Spleen (tissue), 7 donors: ENCODE data around the gene SLC9A3.

Source experiments
- POLR2A ChIP-seq, 3 donors: fragments of 450-650 bp; IDR thresholded peaks; one replicate each; pipeline ENCODE4 v1.5.1; 2017; ENCODE audit warnings: antibody characterized with exemption in 3 of 3, mild to moderate bottlenecking in 1 of 3
- POLR2AphosphoS5 ChIP-seq, 3 donors: sonication (generic); formaldehyde crosslinking; IDR thresholded peaks; one replicate each; pipeline ENCODE4 v1.5.1; 2017; ENCODE audit warnings: antibody characterized with exemption in 3 of 3
- TF ChIP-seq, protein P1 (sequence below), 11 experiments: fragments of 200-600 bp in 7 of 11; fragments of 450-650 bp in 4 of 11; sonication (generic) in 4 of 11; IDR thresholded peaks in 8 of 11; conservative IDR thresholded peaks in 3 of 11; 1 replicate in 7 of 11; 2 replicates in 4 of 11; pipeline versions ENCODE4 v1.4.0 to v1.8.0; 2016 to 2021; ENCODE audit warnings: antibody characterized with exemption in 11 of 11, inconsistent platforms in 4 of 11, mild to moderate bottlenecking in 1 of 11
- donor health status: DM: no; HTN: no; CAD: no; lungs with moderate emphysema.
- donor health status: DM: no; HTN: no; CAD: no.
- donor health status: DM: no; HTN: no; CAD: no.

DNA sequence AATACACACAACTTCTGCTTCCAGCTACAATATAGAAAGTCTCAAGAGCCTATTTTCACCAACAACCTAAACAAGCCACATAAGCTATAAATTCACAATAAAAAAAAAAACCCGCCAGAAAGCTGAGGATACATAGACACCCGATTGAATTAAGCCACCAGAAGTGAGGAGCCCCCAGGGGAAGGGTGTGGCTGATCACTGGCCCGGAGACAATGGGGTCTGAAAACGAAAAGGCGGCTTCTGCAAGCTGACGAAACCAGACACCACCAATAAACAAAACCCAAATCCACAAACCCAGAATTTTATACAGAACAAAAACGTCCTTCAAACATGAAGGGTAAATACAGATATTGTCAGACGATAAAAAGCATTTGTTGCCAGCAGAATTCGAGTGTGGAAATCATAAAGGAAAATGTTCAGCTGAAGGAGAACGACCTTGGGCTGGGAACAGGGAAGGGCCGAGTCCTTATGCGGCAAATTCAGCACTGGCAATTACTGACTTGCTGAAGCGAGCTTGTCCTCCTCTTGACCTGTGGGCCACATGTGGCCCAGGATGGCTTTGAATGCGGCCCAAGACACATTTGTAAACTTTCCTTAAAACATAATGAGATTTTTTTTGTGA, 48.3 kb upstream of the SLC9A3 start:
- TF ChIP-seq POLR2A (IDR thresholded peaks at IDR 0.05) (no peak), POLR2AphosphoS5 (IDR thresholded peaks at IDR 0.05) (no peak)
- TF ChIP-seq, protein P1, sequence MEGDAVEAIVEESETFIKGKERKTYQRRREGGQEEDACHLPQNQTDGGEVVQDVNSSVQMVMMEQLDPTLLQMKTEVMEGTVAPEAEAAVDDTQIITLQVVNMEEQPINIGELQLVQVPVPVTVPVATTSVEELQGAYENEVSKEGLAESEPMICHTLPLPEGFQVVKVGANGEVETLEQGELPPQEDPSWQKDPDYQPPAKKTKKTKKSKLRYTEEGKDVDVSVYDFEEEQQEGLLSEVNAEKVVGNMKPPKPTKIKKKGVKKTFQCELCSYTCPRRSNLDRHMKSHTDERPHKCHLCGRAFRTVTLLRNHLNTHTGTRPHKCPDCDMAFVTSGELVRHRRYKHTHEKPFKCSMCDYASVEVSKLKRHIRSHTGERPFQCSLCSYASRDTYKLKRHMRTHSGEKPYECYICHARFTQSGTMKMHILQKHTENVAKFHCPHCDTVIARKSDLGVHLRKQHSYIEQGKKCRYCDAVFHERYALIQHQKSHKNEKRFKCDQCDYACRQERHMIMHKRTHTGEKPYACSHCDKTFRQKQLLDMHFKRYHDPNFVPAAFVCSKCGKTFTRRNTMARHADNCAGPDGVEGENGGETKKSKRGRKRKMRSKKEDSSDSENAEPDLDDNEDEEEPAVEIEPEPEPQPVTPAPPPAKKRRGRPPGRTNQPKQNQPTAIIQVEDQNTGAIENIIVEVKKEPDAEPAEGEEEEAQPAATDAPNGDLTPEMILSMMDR (IDR thresholded peaks at IDR 0.05 in 8 of 11, conservative IDR thresholded peaks at IDR 0.05 in 3 of 11), result no peak
